Right renal pelvis (tissue), 4 donors: ENCODE results near the gene CD80. TPM values are rescaled to one million over a fixed set of nuclear protein-coding genes. Genes with fewer than 3 reads are reported as not detected.
"Not testable (repeated sequence)": the region's sequence is repeated elsewhere in the genome, so short reads cannot be mapped to it uniquely, and the experiment has no call there.

Source experiments
- DNase-seq, 4 donors: peaks; one replicate each; pipeline ENCODE4 v3.0.0-alpha.2; 2013; ENCODE audit warnings: low read depth in 4 of 4, low spot score in 3 of 4, missing footprints in 1 of 4
- polyA plus RNA-seq, 4 donors: library from polyadenylated mRNA; unstranded; fragments of 120-200 nt; gene quantifications; one replicate each; pipeline ENCODE4 v1.2.1, GENCODE V29; 2013; ENCODE audit not compliant: insufficient read length in 4 of 4

CD80 gene, protein sequence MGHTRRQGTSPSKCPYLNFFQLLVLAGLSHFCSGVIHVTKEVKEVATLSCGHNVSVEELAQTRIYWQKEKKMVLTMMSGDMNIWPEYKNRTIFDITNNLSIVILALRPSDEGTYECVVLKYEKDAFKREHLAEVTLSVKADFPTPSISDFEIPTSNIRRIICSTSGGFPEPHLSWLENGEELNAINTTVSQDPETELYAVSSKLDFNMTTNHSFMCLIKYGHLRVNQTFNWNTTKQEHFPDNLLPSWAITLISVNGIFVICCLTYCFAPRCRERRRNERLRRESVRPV
- under 1 TPM in 3 of 4 donors, not detected in 1; 0.13 to 0.44 (median 0.14) TPM for polyA plus RNA-seq

DNA sequence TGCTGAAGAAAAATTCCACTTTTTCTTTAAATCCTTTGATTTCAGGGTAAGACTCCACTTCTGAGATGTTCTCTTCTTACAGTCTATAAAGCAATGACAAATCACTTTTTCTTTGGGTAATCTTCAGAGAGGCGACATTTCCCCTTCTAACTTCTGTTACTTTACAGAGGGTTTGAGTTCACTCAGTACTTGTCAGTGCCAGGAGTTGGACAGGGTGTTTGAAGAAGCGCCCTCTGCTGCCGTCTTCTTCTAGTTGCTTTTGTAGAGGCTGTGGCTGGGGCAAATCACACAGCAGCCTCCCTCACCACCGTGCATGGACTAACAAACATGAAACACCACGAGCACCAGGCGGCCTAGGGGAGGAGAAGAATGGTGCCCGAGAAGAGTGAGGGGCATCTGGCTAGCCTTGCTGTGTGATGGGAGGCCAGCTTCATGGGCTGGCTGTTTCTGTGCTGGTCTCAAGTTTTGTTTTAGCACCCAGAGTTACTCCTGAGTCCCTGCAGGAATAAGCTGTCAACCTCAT is at the start of gene CD80:
Gene CD80, minus strand, starts transcription at position 174 of the 523 bp plus-strand sequence. CDS start 1,886 bp downstream, outside the sequence.
- DNase-seq: no peak

DNA sequence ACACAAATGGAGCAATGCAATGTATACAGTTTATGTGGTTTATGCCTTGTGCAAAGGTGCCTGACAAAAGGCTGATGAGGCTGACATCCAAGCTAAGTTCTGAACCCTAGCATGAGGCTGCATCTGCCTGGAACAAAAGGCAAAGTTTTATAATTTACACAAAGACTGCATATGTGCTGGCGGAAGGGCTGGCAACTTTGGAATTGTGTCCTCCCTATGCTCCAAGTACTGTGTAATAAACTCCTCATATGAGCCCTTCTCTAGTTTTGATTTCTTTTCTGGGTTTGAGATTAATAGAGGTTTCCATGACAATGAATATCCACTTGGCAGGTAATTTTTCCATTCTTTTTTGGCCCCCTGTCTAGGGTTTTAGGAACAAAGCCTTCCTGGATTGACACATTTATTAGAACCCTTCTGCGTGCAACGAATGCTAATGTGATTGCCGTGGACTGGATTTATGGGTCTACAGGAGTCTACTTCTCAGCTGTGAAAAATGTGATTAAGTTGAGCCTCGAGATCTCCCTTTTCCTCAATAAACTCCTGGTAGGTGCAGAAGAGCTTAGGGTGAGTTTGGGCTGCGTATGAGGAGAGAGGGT is 49.1 kb upstream of the CD80 start:
- no peak for DNase-seq

DNA sequence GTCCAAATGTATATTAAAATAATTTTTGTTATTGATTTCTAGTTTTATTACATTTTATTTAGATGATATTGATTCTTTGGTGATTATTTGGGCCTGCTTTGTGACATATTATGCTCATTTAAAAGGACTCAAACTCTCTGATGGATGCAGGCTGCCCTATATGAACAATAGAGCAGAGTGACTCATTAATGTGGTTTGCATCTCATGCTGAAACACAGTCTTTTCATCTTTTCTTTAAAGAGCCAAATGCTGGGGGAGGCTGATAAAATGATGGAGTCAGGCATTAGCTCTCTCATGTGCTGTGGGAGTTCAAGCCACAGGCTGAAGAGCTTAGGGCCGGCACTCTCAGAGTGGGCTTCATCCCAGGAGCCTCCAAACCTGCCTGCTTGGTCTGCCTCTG is 45.5 kb upstream of the CD80 start:
- no peak for DNase-seq

DNA sequence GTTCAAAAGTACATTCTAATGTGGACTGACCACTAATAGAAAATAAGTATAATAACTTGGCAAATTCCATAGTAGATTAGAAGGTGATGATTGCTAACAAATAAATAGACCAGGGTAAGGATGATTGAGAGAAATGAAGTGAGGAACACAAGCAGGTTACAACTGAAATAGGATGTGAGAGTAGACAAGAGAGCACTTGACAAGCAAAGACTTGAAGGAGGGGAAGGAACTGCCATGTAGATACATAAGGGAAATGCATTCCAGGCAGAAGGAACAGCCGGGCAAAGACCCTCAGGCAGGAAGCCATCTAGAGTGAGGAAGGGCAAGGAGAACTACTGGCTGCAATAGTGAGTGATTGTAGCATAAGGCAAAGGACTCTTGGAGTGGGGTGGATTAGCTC is 43.3 kb upstream of the CD80 start:
- DNase-seq: no peak

DNA sequence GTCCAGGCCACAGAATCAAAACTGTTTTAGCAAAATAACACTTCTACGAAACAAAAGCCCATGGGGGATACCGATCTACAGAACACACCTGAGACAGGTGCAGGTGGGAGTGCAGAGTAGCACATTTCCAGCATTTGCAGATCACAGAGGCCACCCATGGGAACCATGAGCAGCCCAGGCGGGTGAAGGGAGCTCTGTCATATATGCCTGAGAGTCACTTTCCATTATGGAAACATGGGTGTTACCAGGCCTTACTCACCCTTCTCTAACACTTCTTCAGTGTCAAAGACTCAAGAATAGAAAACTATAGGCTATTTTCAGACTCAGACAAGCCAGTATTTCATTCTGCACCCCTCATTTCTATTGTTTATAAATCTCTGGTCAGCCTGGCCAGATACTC is 41.7 kb upstream of the CD80 start:
- no peak for DNase-seq

DNA sequence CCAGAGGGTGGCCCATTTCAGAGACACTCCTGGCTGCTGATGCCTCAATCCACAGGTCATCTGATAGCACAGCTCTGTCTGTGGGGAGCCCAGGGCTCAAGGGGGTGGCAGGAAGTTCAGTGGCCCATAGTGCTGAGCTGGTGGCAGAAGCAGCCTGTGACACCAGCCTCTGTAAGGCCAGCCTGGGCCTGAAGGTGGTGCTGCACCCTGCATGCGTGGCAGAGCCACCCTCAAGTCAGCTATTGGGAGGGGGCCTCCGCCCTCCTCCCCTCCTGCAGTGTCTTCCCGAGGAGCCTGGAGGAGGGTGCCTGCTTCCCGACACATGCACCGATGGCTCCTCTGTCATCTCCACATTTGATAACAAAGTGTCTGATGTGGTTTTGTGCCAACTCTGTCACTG is 41.3 kb upstream of the CD80 start:
- DNase-seq: no peak

DNA sequence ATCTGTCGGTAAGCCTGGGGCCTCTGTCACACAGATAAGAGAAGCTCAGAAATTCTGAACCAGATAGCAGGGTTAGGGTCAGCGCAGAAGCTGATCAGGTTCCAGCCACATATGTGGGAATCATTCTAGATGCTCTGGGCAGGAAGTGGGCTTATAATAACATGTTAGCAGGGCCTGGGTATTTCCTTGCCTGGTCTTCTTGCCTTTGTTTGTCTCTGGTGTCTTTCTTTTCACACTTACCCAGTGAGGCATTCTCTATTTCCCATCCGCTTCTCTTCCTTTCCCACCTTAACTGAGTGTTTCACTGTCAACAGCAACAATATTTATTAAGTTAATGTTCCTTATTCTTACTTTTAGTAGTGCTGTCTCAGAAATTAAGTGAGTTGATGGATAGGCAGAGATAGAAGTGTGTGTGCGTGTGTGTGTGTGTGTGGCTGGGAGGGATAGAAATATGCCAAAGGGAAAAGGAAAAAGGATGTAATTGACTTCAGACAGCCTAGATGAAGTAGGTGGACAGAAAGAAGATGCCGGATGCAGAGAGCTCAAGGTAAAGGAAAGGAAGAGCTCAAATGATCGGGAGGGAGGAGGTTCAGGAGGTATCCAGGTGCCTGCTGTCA is 40.3 kb upstream of the CD80 start:
- DNase-seq: no peak

DNA sequence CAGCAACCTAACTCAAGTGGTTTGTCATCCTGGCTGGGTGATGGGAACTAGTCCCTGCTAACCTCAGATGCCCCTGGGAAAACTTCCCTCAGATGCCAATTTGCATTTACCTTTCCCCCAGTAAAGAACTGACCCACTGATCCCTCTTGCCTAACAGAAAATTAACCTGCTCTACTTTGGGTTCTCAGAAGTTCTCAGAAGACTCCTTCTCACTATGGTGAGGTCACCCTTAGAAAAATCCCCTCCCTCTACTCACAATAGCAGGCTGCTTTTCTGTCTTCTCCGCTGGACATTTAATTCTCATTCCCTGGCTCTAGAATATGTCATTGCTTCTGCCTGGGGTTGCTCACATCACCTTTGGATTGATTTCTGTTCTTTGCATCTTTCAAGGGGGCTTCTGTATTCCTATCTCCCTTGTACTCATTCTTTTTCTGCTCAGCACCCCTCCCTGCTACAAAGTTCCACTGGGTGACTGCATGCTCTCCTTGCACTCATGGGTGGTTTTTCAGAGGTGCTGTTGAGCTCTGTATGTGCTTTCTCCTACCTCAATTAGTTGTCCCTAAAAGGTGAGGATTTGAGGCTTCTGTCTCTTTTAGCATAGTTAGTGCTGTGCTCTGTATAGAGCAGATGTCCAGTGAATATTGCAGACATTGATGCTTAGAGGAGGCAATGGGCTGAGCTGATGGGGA is 39.1 kb upstream of the CD80 start:
- no peak for DNase-seq

DNA sequence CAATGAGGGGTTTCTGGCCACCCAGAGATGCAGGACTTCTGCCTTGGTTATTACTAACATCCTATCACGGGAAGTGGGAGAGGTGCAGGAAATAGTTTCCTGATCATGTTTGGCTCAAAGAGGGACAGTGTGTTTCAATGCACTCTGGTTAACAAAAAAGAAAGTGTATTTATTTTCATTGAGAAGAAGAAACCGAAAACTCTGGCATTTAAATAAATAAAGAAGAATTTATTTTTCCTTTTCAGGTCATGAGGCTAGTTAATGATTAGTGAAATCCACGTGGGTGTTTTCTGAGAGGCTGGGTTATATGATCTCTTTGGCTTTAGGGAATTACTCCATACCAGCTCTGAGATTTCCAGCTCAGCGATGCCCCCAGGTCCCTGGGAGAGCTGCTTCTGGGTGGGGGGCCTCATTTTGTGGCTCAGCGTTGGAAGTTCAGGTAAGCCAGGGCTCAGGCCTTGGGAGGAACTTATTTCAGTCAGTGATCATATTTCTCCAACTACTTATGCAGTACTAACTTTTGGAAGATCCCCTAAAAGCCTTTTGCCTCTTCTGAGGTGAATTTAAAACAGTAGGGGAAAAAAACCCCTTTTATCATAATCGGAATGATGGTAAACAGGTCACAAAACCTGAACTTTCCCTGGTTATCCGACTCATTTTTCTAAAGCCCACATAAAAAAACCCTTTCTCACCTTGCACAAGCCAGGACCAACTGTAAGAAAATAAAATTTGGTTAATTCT is 38.3 kb upstream of the CD80 start, which contains the start of gene PLA1A:
Gene PLA1A, plus strand, starts transcription at position 338 of the 741 bp plus-strand sequence. Its CDS starts 29 bp downstream, at position 367.
- peak; percentile 20 to 52 (median 34) for DNase-seq

DNA sequence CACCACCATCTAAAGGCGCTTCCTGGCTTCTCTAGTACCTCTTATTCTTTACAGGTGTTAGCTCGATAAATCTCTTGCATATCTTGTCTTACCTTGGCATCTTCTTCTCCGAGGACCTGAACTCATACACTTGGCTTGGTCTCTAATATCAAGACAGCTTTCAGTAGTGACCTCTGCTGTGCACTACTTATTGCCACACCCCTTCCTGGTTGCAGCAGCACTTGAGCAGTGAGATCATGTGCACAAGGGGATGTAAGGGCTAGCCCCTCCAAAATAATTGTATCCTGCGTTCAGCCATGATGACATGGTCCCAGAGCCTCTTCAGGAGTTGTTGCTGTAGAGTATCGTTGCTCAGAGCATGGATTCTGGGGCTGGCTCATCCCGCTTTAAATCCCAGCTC is 37.0 kb upstream of the CD80 start:
- DNase-seq: no peak

DNA sequence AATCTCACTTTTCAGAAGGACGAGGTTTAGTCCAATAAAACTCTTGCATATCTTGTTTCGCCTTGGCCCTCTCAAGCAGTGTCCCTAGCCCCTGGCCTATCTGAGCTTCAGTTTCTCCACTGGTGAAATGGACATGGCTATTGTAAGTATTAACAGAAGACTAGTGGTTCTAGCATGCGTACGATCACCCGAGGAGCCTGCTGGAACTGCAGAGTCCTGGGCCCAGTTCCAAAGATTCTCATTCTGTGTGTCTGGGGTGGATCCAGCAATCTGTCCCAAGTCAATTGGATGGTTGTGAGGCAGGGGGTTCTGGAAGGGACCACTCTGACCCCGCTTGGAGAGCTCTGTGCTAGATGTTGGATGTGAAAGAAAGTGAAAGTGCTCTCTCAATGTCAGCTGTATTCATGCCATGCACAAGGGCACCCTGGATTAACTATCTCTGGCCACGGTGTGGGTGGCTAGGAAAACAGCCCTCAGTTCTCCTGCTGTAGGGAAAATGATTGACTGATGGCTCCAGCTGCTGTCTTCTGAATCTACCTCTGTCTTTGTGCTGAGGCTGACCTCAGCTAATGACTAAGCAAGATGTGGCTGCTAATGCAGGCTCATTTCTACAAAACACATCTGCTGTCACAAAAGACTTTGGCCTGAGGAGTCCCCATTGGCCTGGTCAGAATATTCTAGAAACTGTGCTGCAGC is 36.4 kb upstream of the CD80 start:
- no peak for DNase-seq

DNA sequence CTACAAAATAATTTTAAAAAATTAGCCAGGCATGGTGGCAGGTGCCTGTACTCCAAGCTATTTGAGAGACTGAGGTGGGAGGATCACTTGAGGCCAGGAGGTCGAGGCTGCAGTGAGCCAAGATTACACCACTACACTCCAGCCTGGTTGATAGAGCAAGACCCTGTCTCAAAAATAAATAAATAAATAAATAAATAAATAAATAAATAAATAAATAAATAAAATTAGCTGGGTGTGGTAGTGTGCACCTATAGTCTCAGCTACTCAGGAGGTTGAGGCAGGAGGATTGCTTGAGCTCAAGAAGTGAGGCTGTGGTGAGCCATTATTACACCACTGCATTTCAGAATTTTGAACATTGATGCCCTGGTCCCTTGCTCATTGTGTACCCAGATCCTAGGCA is 35.5 kb upstream of the CD80 start:
- DNase-seq: not testable (repeated sequence)

DNA sequence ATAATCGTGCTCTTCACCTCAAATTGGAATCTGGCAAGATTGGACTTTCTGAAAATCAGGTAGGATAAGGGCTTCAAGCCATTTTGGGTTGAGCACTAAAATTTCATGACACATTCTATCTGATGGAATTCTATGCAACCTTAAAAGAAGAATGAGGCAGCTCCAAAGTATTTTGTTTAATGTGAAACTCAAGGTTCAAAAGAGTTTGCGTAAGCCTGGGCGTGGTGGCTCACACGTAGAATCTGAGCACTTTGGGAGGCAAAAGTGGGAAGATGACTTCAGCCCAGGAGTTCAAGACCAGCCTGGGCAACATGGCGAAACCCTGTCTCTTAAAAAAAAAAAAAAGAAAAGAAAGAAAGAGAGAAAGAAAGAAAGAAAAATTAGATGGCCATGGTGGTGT is 34.7 kb upstream of the CD80 start:
- DNase-seq: no peak

DNA sequence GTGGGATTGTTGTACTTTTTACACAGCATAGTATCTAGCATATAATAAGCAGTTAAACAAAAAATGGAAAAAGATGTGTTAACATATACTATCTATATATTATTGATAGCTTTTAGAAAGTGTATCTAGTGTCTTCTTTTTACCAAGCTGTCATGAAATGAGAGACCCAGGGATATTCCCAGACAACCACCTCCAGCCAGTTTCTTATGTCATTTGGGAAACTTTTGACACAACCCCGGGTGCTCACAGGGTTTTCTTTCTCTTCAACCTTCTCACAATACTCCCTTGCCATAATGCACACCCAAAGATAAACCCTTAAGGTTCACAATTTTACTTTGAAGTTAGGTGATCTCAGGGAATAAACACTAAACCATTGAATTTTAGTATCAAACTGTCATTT is 33.4 kb upstream of the CD80 start:
- DNase-seq: no peak

DNA sequence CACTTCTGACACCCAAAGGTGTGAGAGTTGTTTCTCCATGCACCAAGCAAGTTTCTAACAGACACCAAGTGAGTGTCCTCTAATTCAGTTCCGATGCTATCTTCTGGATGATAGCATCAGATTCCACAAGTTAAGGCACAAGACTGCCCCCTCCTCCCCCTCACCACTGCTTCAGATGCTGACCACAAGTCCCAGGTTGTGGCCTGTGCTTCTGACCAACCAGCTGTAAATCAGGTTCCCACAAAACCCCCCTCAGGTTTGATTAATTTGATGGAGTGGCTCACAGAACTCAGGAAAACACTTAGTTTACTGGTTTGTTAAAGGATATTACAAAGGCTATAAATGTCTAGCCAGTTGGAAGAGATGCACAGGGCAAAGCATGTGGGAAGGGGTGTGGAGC is 31.3 kb upstream of the CD80 start:
- DNase-seq: no peak

DNA sequence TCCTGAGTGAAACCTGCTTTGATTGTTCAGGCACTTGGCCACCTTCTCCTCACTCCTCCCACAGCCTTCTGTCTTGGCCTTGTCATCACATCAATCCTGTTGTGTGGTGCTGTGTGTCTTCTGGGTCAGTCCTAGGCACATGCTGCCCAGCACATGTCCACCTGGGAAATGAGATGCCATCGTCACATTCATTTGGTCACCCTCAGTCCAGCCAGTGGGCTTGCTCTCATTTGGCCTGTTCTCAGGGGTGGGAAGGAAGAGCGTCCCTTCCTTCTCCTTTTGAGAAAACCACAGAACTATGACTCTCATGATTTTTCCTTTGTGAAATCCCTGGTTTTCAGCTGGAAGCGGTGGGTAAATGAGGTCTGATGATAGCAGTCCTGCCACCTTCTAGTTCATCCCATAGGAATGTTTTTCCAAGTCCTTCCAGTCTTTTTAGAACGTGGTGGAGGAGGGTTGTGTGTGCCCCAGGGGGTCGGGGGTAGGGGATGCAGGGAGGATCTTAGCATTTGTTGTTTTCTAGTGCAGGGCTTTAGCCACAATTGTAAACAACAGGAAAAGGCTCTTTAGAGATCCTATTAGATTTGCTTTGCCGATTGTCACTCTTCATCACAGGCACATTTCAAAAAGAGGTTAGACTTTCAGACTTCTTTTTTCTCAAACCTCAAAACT is 29.8 kb upstream of the CD80 start:
- DNase-seq: no peak

DNA sequence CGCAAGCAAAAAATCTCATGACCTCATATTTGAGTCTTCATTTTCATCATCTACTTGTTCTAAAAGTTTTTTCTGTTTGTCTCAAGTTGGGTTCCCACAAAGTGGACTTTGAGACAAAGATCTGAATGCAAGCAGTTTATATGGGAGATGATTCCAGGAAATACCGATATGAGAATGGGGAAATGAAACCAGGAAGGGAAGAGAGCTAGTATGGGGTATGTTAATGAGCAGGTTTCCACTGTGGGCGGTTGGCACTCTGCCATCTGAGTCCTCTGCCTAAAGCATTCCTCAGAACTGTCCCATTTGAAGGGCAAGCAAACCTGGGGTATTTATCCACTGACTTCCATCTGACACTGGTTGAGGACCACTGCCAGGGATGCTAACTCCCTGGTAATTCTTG is 28.7 kb upstream of the CD80 start:
- DNase-seq: no peak

DNA sequence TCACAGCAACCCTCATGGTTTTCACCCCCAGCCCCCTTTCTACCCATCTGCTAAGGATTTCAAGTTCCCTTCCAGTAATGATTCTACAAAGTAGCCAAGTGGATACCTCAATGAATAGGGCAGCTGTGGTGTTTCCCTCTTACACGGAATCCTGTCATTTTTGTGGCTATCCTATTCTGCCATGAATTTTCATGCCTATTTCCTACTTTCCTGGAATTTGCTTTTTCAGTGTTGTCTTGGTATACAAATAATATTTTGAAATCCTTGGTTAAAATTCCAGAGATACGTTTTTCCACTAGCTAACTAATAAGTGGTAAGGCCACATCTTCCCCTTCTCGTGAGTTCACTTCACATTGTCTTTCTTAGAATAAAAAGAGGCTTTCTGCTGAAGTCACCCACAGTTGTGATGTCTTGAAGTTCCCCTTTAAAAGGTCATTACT is 27.3 kb upstream of the CD80 start:
- DNase-seq: no peak
